Caki2 (cell line): ENCODE data around the gene TBC1D20. TPM values are rescaled to one million over a fixed set of nuclear protein-coding genes. Genes with fewer than 3 reads are reported as not detected.

ENCODE experiments used
- DNase-seq: peaks from one replicate; pipeline ENCODE4 v3.0.0-alpha.2; 2015; ENCODE audit warnings: low read depth
- in situ Hi-C: cut with HindIII; loops from 2 replicates; pipeline ENCODE4 v1.10.0; 2016; ENCODE audit warnings: low sequenced_read_pairs, low pct_unique_long_range_greater_than_20kb, mixed read lengths
- total RNA-seq: library from RNA; depleted of rRNA; stranded (reverse); fragments of >200 nt; shearing (Covaris generic); gene quantifications from 2 replicates; pipeline ENCODE4 v1.2.3, GENCODE V29; 2014; ENCODE audit warnings: low replicate concordance

The TBC1D20 gene
- total RNA-seq, 1 experiment from 2014 or later = 20.0 TPM

- in situ Hi-C loops = no loop called here
- DNase-seq = no peak
These were observed 33.6 kb downstream of the TBC1D20 start for GRCh38 chr20:428658-429200.

GRCh38 chr20:427849-428657 is 34.3 kb downstream of the TBC1D20 start:
- DNase-seq = no peak
- in situ Hi-C loops = no loop called here

GRCh38 chr20:427401-427800 is 34.9 kb downstream of the TBC1D20 start:
- in situ Hi-C loops = no loop called here
- no peak for DNase-seq

GRCh38 chr20:426566-426965 is 35.8 kb downstream of the TBC1D20 start:
- no peak for DNase-seq
- in situ Hi-C loops = no loop called here

GRCh38 chr20:421685-422250 is 40.6 kb downstream of the TBC1D20 start:
- in situ Hi-C loops = no loop called here
- no peak for DNase-seq

GRCh38 chr20:420721-421574 is 41.4 kb downstream of the TBC1D20 start:
- in situ Hi-C loops = no loop called here
- no peak for DNase-seq

GRCh38 chr20:420166-420620 is 42.1 kb downstream of the TBC1D20 start:
- no peak for DNase-seq
- in situ Hi-C loops = no loop called here

GRCh38 chr20:419556-420165 is 42.7 kb downstream of the TBC1D20 start:
- in situ Hi-C loops = no loop called here
- DNase-seq = no peak

GRCh38 chr20:418858-419365 is 43.4 kb downstream of the TBC1D20 start:
- DNase-seq = no peak
- in situ Hi-C loops = no loop called here

- in situ Hi-C loops = no loop called here
- DNase-seq = no peak
These were observed 44.5 kb downstream of the TBC1D20 start for GRCh38 chr20:417801-418342.

GRCh38 chr20:416950-417800 is 45.2 kb downstream of the TBC1D20 start:
- in situ Hi-C loops = no loop called here
- DNase-seq = no peak

- in situ Hi-C loops = no loop called here
- DNase-seq = peak; percentile 84
These were observed 46.5 kb downstream of the TBC1D20 start for GRCh38 chr20:415820-416322.

- no peak for DNase-seq
- in situ Hi-C loops = no loop called here
These were observed 48.2 kb downstream of the TBC1D20 start for GRCh38 chr20:414161-414560.

GRCh38 chr20:412081-412480 is 50.3 kb downstream of the TBC1D20 start:
- in situ Hi-C loops = no loop called here
- DNase-seq = no peak

GRCh38 chr20:409697-410559 is 52.4 kb downstream of the TBC1D20 start:
- in situ Hi-C loops = no loop called here
- DNase-seq = no peak
